NCI-H69 (cell line): ENCODE data around the gene POLDIP3.
A peak's percentile ranks its signal among the peaks of the same experiment; 100 is the strongest.
"Not testable (repeated sequence)": the region's sequence is repeated elsewhere in the genome, so short reads cannot be mapped to it uniquely, and the experiment has no call there.

Experiments
- DNase-seq: peaks from one replicate; lab custom pipeline; 2025; lab: John Stamatoyannopoulos, UW

Gene POLDIP3

GRCh38 chr22:42617155-42617983, 2.7 kb upstream of the POLDIP3 start:
- DNase-seq: no peak

GRCh38 chr22:42615860-42616175, 1.1 kb upstream of the POLDIP3 start:
- DNase-seq: not testable (repeated sequence)

GRCh38 chr22:42615092-42615859, 593 bp upstream of the POLDIP3 start:
- DNase-seq: peak; percentile 98

- DNase-seq: peak; percentile 64
These were observed 796 bp downstream of the POLDIP3 start for GRCh38 chr22:42613872-42614301.

- DNase-seq: no peak
These were observed 2.3 kb downstream of the POLDIP3 start for GRCh38 chr22:42612336-42612735.

- no peak for DNase-seq
These were observed 3.6 kb downstream of the POLDIP3 start for GRCh38 chr22:42611051-42611450.

GRCh38 chr22:42610186-42610585, 4.5 kb downstream of the POLDIP3 start:
- no peak for DNase-seq

GRCh38 chr22:42608823-42609361, 5.8 kb downstream of the POLDIP3 start:
- DNase-seq: peak; percentile 82

GRCh38 chr22:42608136-42608822, 6.4 kb downstream of the POLDIP3 start:
- no peak for DNase-seq

- not testable (repeated sequence) for DNase-seq
These were observed 7.0 kb downstream of the POLDIP3 start for GRCh38 chr22:42607641-42608040.

- DNase-seq: no peak
These were observed 10.3 kb downstream of the POLDIP3 start for GRCh38 chr22:42604403-42604802.

GRCh38 chr22:42603427-42603826, 11.3 kb downstream of the POLDIP3 start:
- no peak for DNase-seq

- DNase-seq: no peak
These were observed 12.2 kb downstream of the POLDIP3 start for GRCh38 chr22:42602470-42602869.

GRCh38 chr22:42601879-42602465, 12.7 kb downstream of the POLDIP3 start:
- no peak for DNase-seq

GRCh38 chr22:42596863-42597530, 17.7 kb downstream of the POLDIP3 start:
- no peak for DNase-seq

GRCh38 chr22:42596336-42596735, 18.3 kb downstream of the POLDIP3 start:
- no peak for DNase-seq

- DNase-seq: no peak
These were observed 19.2 kb downstream of the POLDIP3 start for GRCh38 chr22:42595434-42595833.

GRCh38 chr22:42591987-42592386, 22.7 kb downstream of the POLDIP3 start:
- no peak for DNase-seq

- no peak for DNase-seq
These were observed 27.0 kb downstream of the POLDIP3 start for GRCh38 chr22:42587588-42588175.

GRCh38 chr22:42586381-42586780, 28.3 kb downstream of the POLDIP3 start:
- DNase-seq: no peak

GRCh38 chr22:42585096-42585495, 29.6 kb downstream of the POLDIP3 start:
- DNase-seq: no peak
